SK-N-SH (cell line): Measurements from ENCODE around the gene STRBP. TPM values are rescaled to one million over a fixed set of nuclear protein-coding genes. Genes with fewer than 3 reads are reported as not detected.

Source experiments
- CTCF ChIA-PET: fragments of 300-600, 350-600 bp; formaldehyde crosslinking; extraction: SDS; loops from one replicate; lab custom pipeline; 2021; lab: Yijun Ruan, JAX
- POLR2A ChIA-PET: fragments of 350-600 bp; sonication (Branson Sonifier 250); formaldehyde crosslinking; extraction: SDS; loops from one replicate; lab custom pipeline; 2020; ENCODE audit warnings: antibody characterized with exemption, inconsistent platforms; lab: Yijun Ruan, JAX
- DNase-seq: peaks from one replicate; pipeline ENCODE4 v3.0.0; 2012
- H2AFZ ChIP-seq: fragments of 200-600 bp; sonication (generic); 2 replicates; pipeline ENCODE4 v1.8.1; 2016; ENCODE audit warnings: antibody characterized with exemption, mild to moderate bottlenecking, low read depth
- H3F3A ChIP-seq: fragments of 200-600 bp; sonication (generic); replicated peaks from 2 replicates; pipeline ENCODE3; 2016; ENCODE audit warnings: antibody characterized with exemption, mild to moderate bottlenecking; ENCODE audit not compliant: insufficient read depth
- H3K27ac ChIP-seq, 2 experiments: fragments of 200-500 bp in 1 of 2; fragments of 200-600 bp in 1 of 2; sonication (Bioruptor generic) in 1 of 2; sonication (generic), shearing (Covaris generic) in 1 of 2; 2 replicates each; pipeline versions ENCODE4 v1.5.1 to v1.6.1; 2014 to 2016; ENCODE audit warnings: low read depth in 2 of 2, inconsistent platforms in 1 of 2, low read length in 1 of 2, mild to moderate bottlenecking in 1 of 2, mixed read lengths in 1 of 2
- H3K27me3 ChIP-seq: fragments of 200-600 bp; sonication (generic), shearing (Covaris generic); 2 replicates; pipeline ENCODE4 v1.6.1; 2016; ENCODE audit warnings: mixed run types; ENCODE audit not compliant: insufficient read depth
- H3K36me3 ChIP-seq, 2 experiments: fragments of 200-500 bp in 1 of 2; fragments of 200-600 bp in 1 of 2; sonication (Bioruptor generic) in 1 of 2; sonication (generic) in 1 of 2; replicated peaks in 1 of 2; 2 replicates each; pipeline versions ENCODE3 to v1.5.1; 2014 to 2016; ENCODE audit warnings: low read length in 1 of 2, mild to moderate bottlenecking in 1 of 2; ENCODE audit not compliant: insufficient read depth in 2 of 2, control insufficient read depth in 1 of 2
- H3K4me1 ChIP-seq, 2 experiments: fragments of 200-500 bp in 1 of 2; fragments of 200-600 bp in 1 of 2; sonication (Bioruptor generic) in 1 of 2; sonication (generic), shearing (Covaris generic) in 1 of 2; 2 replicates each; pipeline versions ENCODE4 v1.5.1 to v1.6.1; 2014 to 2016; ENCODE audit warnings: low read depth in 1 of 2, low read length in 1 of 2, mixed run types in 1 of 2; ENCODE audit not compliant: insufficient read depth in 2 of 2, control insufficient read depth in 1 of 2
- H3K4me2 ChIP-seq: fragments of 200-600 bp; sonication (generic), shearing (Covaris generic); 2 replicates; pipeline ENCODE4 v1.6.1; 2017; ENCODE audit warnings: mixed run types
- H3K4me3 ChIP-seq, 2 experiments: fragments of 200-500 bp in 1 of 2; fragments of 200-600 bp in 1 of 2; sonication (Bioruptor generic) in 1 of 2; sonication (generic), shearing (Covaris generic) in 1 of 2; 2 replicates each; pipeline versions ENCODE4 v1.5.1 to v1.8.1; 2014 to 2016; ENCODE audit warnings: low read depth in 2 of 2, inconsistent platforms in 1 of 2, low read length in 1 of 2, mild to moderate bottlenecking in 1 of 2, mixed read lengths in 1 of 2, moderate library complexity in 1 of 2
- H3K79me2 ChIP-seq: fragments of 200-600 bp; sonication (generic); 2 replicates; pipeline ENCODE4 v1.8.1; 2017; ENCODE audit warnings: mild to moderate bottlenecking; ENCODE audit not compliant: insufficient read depth
- H3K9ac ChIP-seq: fragments of 200-600 bp; sonication (generic); 2 replicates; pipeline ENCODE4 v1.6.1; 2017; ENCODE audit warnings: mixed run types
- H3K9me2 ChIP-seq: fragments of 200-600 bp; sonication (generic); 2 replicates; pipeline ENCODE4 v1.6.1; 2017; ENCODE audit warnings: mixed run types
- H3K9me3 ChIP-seq: fragments of 200-600 bp; sonication (generic); 2 replicates; pipeline ENCODE4 v1.6.1; 2017; ENCODE audit warnings: mixed run types, mild to moderate bottlenecking, moderate library complexity
- H4K20me1 ChIP-seq: fragments of 200-600 bp; sonication (generic); 2 replicates; pipeline ENCODE4 v1.6.1; 2017; ENCODE audit warnings: mild to moderate bottlenecking, mixed run types; ENCODE audit not compliant: insufficient read depth
- EP300 ChIP-seq, 2 experiments: IDR thresholded peaks; 2 replicates each; pipeline versions ENCODE4 v1.4.0 to v1.6.1; 2012; ENCODE audit warnings: borderline replicate concordance in 1 of 2, low read depth in 1 of 2, low read length in 1 of 2
- FOSL2 ChIP-seq: IDR thresholded peaks from 2 replicates; pipeline ENCODE4 v1.4.0; 2012; ENCODE audit warnings: low read depth, mild to moderate bottlenecking, moderate library complexity, borderline replicate concordance
- FOXJ3 ChIP-seq: sonication (generic); formaldehyde crosslinking; IDR thresholded peaks from 2 replicates; pipeline ENCODE4 v1.5.1; 2020; ENCODE audit warnings: mild to moderate bottlenecking, missing genetic modification reagents
- FOXM1 ChIP-seq: IDR thresholded peaks from 2 replicates; pipeline ENCODE4 v1.4.0; 2012; ENCODE audit warnings: low read depth, mild to moderate bottlenecking
- GABPA ChIP-seq: IDR thresholded peaks from 2 replicates; pipeline ENCODE4 v1.4.0; 2012; ENCODE audit warnings: low read depth, mild to moderate bottlenecking
- MXI1 ChIP-seq: IDR thresholded peaks from 2 replicates; pipeline ENCODE4 v1.6.1; 2012; ENCODE audit warnings: mild to moderate bottlenecking, low read depth, low read length, improper control_type of control experiment
- NRF1 ChIP-seq: IDR thresholded peaks from 2 replicates; pipeline ENCODE4 v1.6.1; 2012; ENCODE audit warnings: low read depth, mild to moderate bottlenecking, low read length
- POLR2AphosphoS5 ChIP-seq: IDR thresholded peaks from 2 replicates; pipeline ENCODE4 v1.6.1; 2012; ENCODE audit warnings: low read depth, low read length
- RCOR1 ChIP-seq: fragments of 150-350 bp; IDR thresholded peaks from 2 replicates; pipeline ENCODE4 v1.6.1; 2017; ENCODE audit warnings: antibody characterized with exemption, low read length
- RFX5 ChIP-seq: IDR thresholded peaks from 2 replicates; pipeline ENCODE4 v1.6.1; 2012; ENCODE audit warnings: mild to moderate bottlenecking, improper control_type of control experiment, low read length
- RXRA ChIP-seq: IDR thresholded peaks from 2 replicates; pipeline ENCODE4 v1.4.0; 2012; ENCODE audit warnings: low read depth, mild to moderate bottlenecking, borderline replicate concordance
- TAF1 ChIP-seq: IDR thresholded peaks from 2 replicates; pipeline ENCODE4 v1.6.1; 2012; ENCODE audit warnings: low read depth, mild to moderate bottlenecking, low read length, moderate library complexity, borderline replicate concordance
- TCF12 ChIP-seq: IDR thresholded peaks from 2 replicates; pipeline ENCODE4 v1.4.0; 2012
- TEAD4 ChIP-seq: IDR thresholded peaks from 2 replicates; pipeline ENCODE4 v1.4.0; 2012; ENCODE audit warnings: mild to moderate bottlenecking, borderline replicate concordance; ENCODE audit not compliant: insufficient read depth
- YY1 ChIP-seq: IDR thresholded peaks from 2 replicates; pipeline ENCODE4 v1.4.0; 2012; ENCODE audit warnings: low read depth, mild to moderate bottlenecking
- WGBS: methylation state at CpG from one replicate; pipeline ENCODE4 v1.1.6; 2017; ENCODE audit warnings: low lambda C conversion rate; 5-methylcytosine and 5-hydroxymethylcytosine counted together
- polyA plus RNA-seq, 3 experiments: library from polyadenylated mRNA; depleted of rRNA; stranded (reverse); fragments of >200 nt; gene quantifications; 2 replicates each; pipeline ENCODE4 v1.2.3, GENCODE V29; 2012
- TF ChIP-seq, protein P1 (sequence below): IDR thresholded peaks from 2 replicates; pipeline ENCODE4; 2012
- TF ChIP-seq, protein P2 (sequence below): fragments of 150-350 bp; IDR thresholded peaks from 2 replicates; pipeline ENCODE4 v1.6.1; 2016; ENCODE audit warnings: mild to moderate bottlenecking, low read depth, low read length
- TF ChIP-seq, protein P3 (sequence below): fragments of 200-600 bp; sonication (generic); IDR thresholded peaks from 2 replicates; pipeline ENCODE4 v1.6.1; 2017; ENCODE audit warnings: antibody characterized with exemption, mild to moderate bottlenecking, moderate library complexity
- TF ChIP-seq, protein P4 (sequence below): IDR thresholded peaks from 2 replicates; pipeline ENCODE4 v1.4.0; 2012; ENCODE audit warnings: low read depth, borderline replicate concordance
- TF ChIP-seq, protein P5 (sequence below): fragments of 150-350 bp; IDR thresholded peaks from 2 replicates; pipeline ENCODE4 v1.6.1; 2017; ENCODE audit warnings: antibody characterized with exemption, low read length, low read depth, borderline replicate concordance

Gene STRBP
- polyA plus RNA-seq, 1 of the 3 experiments (the other 2 are of a cell fraction): 5.9 TPM

DNA sequence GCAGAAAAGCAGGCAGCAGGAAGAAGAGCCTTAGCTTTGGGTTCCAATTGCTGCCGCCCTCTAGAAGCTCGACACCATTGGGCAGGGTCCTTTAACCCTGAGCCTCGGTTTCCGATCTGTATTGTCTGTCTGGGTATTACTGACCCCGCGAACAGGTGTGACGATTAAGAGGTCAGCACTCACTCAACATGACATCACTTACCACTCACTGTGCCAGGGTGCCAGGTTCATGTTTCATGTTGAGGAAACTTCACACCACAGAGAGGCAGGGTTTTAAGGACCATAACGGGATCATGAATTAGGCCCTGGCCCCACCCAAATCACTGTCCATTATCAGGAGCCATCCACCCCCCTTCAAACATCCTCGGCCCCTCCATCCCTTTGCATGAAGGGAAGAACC is 159.4 kb downstream of the STRBP start:
- H3K36me3 ChIP-seq: peaks cover 20 to 62% of the 10 kb centered on the region in 2 experiments
- ChIA-PET CTCF (interaction anchor here (1.7 kb wide), 1 partner anchor 241 kb away, joined by 6 read pairs; no protein-coding TSS in a partner anchor), POLR2A (no interaction called here)
- H3K27me3 ChIP-seq: no peaks in the 10 kb centered on the region
- no peak overlapping the region; a peak in 1 of 4 replicates for H3K27ac ChIP-seq
- no peak overlapping the region for H3K4me2 ChIP-seq
- H3K4me1 ChIP-seq: peaks cover 0 to 9% of the 10 kb centered on the region in 2 experiments; a peak in 1 of 4 replicates
- no peak overlapping the region for H3K4me3 ChIP-seq
- no peak for DNase-seq
- H3K9ac ChIP-seq: no peak overlapping the region
- H2AFZ ChIP-seq: no peak overlapping the region
- H3F3A ChIP-seq: no peaks in the 10 kb centered on the region
- H3K9me2 ChIP-seq: no peaks in the 10 kb centered on the region
- H4K20me1 ChIP-seq: no peaks in the 10 kb centered on the region
- no peaks in the 10 kb centered on the region for H3K9me3 ChIP-seq
- no peaks in the 10 kb centered on the region for H3K79me2 ChIP-seq
- TF ChIP-seq NRF1 (no peak), FOXM1 (no peak), POLR2AphosphoS5 (no peak; the same call in 1 of the 2 replicates), GABPA (no peak), FOSL2 (no peak), EP300 (IDR thresholded peaks at IDR 0.05; ENCODE audit: borderline replicate concordance in 1 of 2, low read depth in 1 of 2, low read length in 1 of 2) (no peak), TEAD4 (no peak), FOXJ3 (CRISPR knock-in tag) (no peak), TAF1 (no peak), MXI1 (no peak), RXRA (no peak), YY1 (no peak), TCF12 (no peak), RCOR1 (no peak), RFX5 (no peak)
- TF ChIP-seq, protein P1, sequence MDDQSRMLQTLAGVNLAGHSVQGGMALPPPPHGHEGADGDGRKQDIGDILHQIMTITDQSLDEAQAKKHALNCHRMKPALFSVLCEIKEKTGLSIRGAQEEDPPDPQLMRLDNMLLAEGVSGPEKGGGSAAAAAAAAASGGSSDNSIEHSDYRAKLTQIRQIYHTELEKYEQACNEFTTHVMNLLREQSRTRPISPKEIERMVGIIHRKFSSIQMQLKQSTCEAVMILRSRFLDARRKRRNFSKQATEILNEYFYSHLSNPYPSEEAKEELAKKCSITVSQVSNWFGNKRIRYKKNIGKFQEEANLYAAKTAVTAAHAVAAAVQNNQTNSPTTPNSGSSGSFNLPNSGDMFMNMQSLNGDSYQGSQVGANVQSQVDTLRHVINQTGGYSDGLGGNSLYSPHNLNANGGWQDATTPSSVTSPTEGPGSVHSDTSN: no peak
- TF ChIP-seq, protein P2, sequence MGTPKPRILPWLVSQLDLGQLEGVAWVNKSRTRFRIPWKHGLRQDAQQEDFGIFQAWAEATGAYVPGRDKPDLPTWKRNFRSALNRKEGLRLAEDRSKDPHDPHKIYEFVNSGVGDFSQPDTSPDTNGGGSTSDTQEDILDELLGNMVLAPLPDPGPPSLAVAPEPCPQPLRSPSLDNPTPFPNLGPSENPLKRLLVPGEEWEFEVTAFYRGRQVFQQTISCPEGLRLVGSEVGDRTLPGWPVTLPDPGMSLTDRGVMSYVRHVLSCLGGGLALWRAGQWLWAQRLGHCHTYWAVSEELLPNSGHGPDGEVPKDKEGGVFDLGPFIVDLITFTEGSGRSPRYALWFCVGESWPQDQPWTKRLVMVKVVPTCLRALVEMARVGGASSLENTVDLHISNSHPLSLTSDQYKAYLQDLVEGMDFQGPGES: no peak
- TF ChIP-seq, protein P3, sequence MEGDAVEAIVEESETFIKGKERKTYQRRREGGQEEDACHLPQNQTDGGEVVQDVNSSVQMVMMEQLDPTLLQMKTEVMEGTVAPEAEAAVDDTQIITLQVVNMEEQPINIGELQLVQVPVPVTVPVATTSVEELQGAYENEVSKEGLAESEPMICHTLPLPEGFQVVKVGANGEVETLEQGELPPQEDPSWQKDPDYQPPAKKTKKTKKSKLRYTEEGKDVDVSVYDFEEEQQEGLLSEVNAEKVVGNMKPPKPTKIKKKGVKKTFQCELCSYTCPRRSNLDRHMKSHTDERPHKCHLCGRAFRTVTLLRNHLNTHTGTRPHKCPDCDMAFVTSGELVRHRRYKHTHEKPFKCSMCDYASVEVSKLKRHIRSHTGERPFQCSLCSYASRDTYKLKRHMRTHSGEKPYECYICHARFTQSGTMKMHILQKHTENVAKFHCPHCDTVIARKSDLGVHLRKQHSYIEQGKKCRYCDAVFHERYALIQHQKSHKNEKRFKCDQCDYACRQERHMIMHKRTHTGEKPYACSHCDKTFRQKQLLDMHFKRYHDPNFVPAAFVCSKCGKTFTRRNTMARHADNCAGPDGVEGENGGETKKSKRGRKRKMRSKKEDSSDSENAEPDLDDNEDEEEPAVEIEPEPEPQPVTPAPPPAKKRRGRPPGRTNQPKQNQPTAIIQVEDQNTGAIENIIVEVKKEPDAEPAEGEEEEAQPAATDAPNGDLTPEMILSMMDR: no peak
- TF ChIP-seq, protein P4, sequence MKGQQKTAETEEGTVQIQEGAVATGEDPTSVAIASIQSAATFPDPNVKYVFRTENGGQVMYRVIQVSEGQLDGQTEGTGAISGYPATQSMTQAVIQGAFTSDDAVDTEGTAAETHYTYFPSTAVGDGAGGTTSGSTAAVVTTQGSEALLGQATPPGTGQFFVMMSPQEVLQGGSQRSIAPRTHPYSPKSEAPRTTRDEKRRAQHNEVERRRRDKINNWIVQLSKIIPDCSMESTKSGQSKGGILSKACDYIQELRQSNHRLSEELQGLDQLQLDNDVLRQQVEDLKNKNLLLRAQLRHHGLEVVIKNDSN: no peak
- TF ChIP-seq, protein P5, sequence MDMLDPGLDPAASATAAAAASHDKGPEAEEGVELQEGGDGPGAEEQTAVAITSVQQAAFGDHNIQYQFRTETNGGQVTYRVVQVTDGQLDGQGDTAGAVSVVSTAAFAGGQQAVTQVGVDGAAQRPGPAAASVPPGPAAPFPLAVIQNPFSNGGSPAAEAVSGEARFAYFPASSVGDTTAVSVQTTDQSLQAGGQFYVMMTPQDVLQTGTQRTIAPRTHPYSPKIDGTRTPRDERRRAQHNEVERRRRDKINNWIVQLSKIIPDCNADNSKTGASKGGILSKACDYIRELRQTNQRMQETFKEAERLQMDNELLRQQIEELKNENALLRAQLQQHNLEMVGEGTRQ: no peak
- WGBS: 94% methylated on average over 9 of the region's 9 CpGs
